ENCODE data around the gene FOXD2.

FOXD2 gene

DNA sequence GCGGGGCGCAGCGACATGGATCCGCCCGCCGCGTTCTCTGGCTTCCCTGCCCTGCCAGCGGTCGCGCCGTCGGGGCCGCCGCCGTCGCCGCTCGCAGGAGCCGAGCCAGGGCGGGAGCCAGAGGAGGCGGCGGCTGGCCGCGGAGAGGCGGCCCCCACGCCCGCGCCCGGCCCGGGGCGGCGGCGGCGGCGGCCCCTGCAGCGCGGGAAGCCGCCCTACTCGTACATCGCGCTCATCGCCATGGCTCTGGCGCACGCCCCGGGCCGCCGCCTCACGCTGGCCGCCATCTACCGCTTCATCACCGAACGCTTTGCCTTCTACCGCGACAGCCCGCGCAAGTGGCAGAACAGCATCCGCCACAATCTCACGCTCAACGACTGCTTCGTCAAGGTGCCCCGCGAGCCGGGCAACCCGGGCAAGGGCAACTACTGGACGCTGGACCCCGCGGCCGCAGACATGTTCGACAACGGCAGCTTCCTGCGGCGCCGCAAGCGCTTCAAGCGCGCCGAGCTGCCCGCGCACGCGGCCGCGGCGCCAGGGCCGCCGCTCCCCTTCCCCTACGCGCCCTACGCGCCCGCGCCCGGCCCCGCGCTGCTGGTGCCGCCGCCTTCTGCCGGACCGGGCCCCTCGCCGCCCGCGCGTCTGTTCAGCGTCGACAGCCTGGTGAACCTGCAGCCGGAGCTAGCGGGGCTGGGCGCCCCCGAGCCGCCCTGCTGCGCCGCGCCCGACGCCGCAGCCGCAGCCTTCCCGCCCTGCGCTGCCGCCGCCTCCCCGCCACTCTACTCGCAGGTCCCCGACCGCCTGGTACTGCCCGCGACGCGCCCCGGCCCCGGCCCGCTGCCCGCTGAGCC is 21.3 kb upstream of the FOXD2 start:
- no peak for TF ChIP-seq CTCF (IDR thresholded peaks at IDR 0.05; ENCODE audit: extremely low read depth, missing control alignments)
- no peak for DNase-seq (ENCODE audit: low spot score)

DNA sequence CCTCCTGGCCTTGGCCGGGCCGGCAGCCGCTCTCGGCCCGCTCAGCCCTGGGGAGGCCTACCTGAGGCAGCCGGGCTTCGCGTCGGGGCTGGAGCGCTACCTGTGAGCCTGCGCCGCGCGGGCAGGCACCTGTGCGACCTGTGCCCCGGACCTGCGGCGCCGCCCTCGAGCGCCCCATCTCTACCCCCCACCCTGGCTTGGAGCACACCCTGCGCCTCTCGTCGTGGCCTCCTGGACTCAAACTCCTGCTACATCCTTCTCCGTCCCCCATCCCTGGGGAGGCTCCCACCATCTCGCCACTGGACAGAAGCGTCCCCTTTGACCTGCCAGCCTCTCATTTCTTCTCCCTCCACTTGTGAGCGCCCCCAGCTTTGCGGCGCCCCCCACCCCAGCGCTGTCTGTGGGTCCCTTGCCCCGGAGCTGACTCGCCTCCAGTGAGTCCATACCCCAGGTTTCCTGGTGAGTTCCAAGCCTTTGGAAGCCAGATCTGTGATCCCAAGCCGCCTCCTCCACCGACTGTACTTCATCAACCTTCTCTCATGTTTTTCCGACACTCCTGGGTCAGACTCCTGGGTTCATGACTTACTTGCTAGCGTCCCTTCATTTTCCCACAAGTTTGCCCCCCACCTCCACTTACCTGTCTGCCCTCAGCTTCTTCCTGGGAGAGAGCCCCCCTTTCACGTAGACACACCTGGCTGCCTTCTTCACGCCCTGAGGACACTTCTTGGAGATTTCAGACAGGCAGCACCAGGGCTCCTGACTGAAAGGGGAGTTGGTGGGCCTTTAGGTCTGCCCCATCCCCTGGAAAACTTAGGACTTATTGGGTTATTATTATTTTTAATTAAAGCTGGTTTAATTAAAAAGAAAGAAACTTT is 20.4 kb upstream of the FOXD2 start:
- no peak for TF ChIP-seq CTCF (IDR thresholded peaks at IDR 0.05; ENCODE audit: extremely low read depth, missing control alignments)
- DNase-seq (ENCODE audit: low spot score): no peak

DNA sequence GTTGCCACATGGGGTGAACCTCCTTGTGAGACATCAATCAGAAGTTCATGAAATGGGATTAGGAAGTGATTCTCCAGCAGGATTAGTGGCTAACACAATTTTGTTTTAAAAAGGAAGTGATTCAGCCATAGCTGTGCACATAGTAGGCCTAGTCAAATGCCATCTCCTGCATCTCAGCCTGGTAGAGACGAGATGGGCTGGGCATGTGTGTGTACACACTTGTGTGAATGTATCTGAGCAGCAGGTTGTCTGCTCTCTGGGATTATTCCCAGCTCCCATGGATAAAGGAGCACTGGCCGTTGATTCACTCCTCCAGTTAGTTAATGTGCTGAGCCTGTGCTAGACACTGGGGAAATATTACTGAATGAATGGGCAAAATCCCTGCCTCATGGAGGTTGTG is 19.7 kb upstream of the FOXD2 start:
- no peak for TF ChIP-seq CTCF (IDR thresholded peaks at IDR 0.05; ENCODE audit: extremely low read depth, missing control alignments)
- DNase-seq (ENCODE audit: low spot score): no peak

DNA sequence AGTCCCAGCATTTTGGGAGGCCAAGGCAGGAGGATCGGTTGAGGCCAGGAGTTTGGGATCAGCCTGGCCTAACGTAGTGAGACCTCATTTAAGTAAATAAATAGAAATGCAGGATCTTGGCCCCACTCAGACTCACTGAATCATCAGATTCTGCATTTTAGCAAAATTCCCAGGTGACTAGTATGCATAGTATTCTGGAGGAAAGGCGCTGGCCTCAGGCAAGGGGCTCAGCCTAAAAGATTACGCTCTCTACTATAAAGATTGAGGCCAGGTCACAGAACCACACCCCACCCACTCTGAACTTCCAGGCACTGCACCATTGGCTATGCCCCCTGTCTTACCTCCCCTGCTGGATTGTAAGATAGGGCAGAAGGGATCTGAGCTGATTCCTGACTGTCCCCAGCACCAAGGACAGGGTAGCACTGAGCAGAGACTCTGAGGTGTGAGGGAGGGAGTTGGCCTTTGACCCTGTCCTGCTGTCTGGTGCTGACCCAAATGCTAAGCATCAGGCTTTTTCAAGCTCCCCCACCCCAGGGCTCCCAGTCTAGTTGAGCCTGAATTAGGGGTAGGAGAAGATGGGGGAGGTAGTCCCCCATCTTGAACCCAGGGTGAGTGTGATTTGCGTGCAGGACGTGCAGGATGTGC is 19.0 kb upstream of the FOXD2 start:
- no peak for TF ChIP-seq CTCF (IDR thresholded peaks at IDR 0.05; ENCODE audit: extremely low read depth, missing control alignments)
- no peak for DNase-seq (ENCODE audit: low spot score)

DNA sequence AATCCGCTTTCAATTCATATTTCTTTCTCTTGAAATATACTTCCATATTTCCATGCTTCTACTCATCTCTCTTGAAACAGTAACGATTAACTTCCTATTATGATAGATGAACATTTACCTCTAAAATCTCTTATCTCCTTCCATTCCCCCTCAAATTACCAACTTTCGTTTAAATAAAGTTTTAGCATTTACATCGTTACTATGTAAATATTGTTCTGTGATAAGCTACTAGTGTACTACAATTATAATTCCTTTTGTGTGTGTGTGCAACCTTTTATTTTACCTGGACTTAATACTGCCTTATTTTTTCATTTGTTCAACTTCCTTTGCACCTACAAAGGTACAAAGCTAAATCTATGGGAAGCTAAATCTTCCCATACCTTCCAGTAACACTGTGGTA is 17.3 kb upstream of the FOXD2 start:
- TF ChIP-seq CTCF (IDR thresholded peaks at IDR 0.05; ENCODE audit: extremely low read depth, missing control alignments): no peak
- no peak for DNase-seq (ENCODE audit: low spot score)

- TF ChIP-seq CTCF (IDR thresholded peaks at IDR 0.05; ENCODE audit: extremely low read depth, missing control alignments): no peak
- DNase-seq (ENCODE audit: low spot score): no peak
Observed at GRCh38 chr1:47423872-47424271, 14.0 kb upstream of the FOXD2 start.
